ENCODE results near the gene GAS2.

DNA sequence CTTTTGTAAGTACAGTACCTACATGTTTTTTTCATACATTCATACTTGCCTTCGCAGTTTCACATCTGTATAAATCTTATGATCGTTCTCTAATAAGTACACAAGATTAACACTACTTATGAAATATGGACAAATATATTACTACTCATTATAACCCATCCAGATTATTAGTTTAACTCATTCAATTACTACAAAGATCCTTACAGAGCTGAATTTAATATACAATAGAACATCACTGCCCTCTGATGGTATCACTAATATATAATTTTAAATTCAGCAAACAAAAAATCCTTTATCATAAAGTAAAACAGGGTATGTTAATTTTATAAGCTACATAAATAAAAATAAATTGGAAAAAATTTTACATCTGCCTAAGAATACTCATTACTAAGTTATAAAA, 155.8 kb downstream of the GAS2 start:
- TF ChIP-seq, protein P1, sequence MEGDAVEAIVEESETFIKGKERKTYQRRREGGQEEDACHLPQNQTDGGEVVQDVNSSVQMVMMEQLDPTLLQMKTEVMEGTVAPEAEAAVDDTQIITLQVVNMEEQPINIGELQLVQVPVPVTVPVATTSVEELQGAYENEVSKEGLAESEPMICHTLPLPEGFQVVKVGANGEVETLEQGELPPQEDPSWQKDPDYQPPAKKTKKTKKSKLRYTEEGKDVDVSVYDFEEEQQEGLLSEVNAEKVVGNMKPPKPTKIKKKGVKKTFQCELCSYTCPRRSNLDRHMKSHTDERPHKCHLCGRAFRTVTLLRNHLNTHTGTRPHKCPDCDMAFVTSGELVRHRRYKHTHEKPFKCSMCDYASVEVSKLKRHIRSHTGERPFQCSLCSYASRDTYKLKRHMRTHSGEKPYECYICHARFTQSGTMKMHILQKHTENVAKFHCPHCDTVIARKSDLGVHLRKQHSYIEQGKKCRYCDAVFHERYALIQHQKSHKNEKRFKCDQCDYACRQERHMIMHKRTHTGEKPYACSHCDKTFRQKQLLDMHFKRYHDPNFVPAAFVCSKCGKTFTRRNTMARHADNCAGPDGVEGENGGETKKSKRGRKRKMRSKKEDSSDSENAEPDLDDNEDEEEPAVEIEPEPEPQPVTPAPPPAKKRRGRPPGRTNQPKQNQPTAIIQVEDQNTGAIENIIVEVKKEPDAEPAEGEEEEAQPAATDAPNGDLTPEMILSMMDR (IDR thresholded peaks at IDR 0.05) = no peak
- TF ChIP-seq EP300 (IDR thresholded peaks at IDR 0.05) = no peak
- no peak for TF ChIP-seq POLR2A (IDR thresholded peaks at IDR 0.05)
- TF ChIP-seq POLR2AphosphoS5 (IDR thresholded peaks at IDR 0.05) = no peak
